Activated naive CD4-positive, alpha-beta T cell treated with anti-CD3 and anti-CD28 coated beads, Interleukin-2, amount 50 U/mL, for 72 hours (primary cell): ENCODE results near the gene DPF1. TPM values are rescaled to one million over a fixed set of nuclear protein-coding genes. Genes with fewer than 3 reads are reported as not detected.
"Not testable (repeated sequence)": the region's sequence is repeated elsewhere in the genome, so short reads cannot be mapped to it uniquely, and the experiment has no call there.

Experiments used
- ATAC-seq, 2 donors: fragments of 150-1000 bp; cut with Tn5 transposase; 2 replicates each; pipeline ENCODE4 v1.10.0; 2021; ENCODE audit warnings: mild to moderate bottlenecking in 2 of 2, moderate library complexity in 2 of 2
- DNase-seq, 2 donors: peaks; one replicate each; pipeline ENCODE4 v3.0.0; 2021 to 2022; ENCODE audit warnings: low spot score in 2 of 2
- H3K27ac Mint-ChIP-seq, 2 donors: one replicate each; pipeline ENCODE4 v1.8.0; 2022; ENCODE audit warnings: mild to moderate bottlenecking in 2 of 2, mixed read lengths in 2 of 2
- H3K36me3 Mint-ChIP-seq, 2 donors: one replicate each; pipeline ENCODE4 v1.8.0; 2022; ENCODE audit warnings: mixed read lengths in 2 of 2
- H3K9me3 Mint-ChIP-seq, 2 donors: one replicate each; pipeline ENCODE4 v1.8.0; 2022; ENCODE audit warnings: mixed read lengths in 2 of 2
- total RNA-seq, 2 donors: library from RNA; stranded (reverse); gene quantifications; one replicate each; pipeline ENCODE4 v1.2.3, GENCODE V29; 2022

The DPF1 gene
- total RNA-seq, 2 donors from 2014 or later = 2.1 TPM; not detected in 1

- ATAC-seq = no peak
- Mint-ChIP-seq H3K36me3 (no peaks in the 10 kb centered on the region), H3K9me3 (no peaks in the 10 kb centered on the region), H3K27ac (no peak overlapping the region)
- no peak for DNase-seq
These were observed 4.7 kb upstream of the DPF1 start for GRCh38 chr19:38228491-38229439.

GRCh38 chr19:38228005-38228377, 4.0 kb upstream of the DPF1 start:
- DNase-seq = no peak
- H3K27ac Mint-ChIP-seq = no peak overlapping the region
- H3K9me3 Mint-ChIP-seq = no peaks in the 10 kb centered on the region
- ATAC-seq = no peak
- peaks cover 7% of the 10 kb centered on the region in 2 donors for H3K36me3 Mint-ChIP-seq

GRCh38 chr19:38227287-38228004, 3.4 kb upstream of the DPF1 start:
- H3K9me3 Mint-ChIP-seq = no peaks in the 10 kb centered on the region
- no peak for ATAC-seq
- no peak overlapping the region for H3K27ac Mint-ChIP-seq
- H3K36me3 Mint-ChIP-seq = peaks cover 9% of the 10 kb centered on the region in 2 donors
- no peak for DNase-seq

- H3K9me3 Mint-ChIP-seq, ATAC-seq, H3K27ac Mint-ChIP-seq, DNase-seq: not testable (repeated sequence)
- H3K36me3 Mint-ChIP-seq = peaks cover 9 to 14% of the 10 kb centered on the region in 2 donors
These were observed 819 bp upstream of the DPF1 start for GRCh38 chr19:38224863-38225218.

- no peak overlapping the region for H3K27ac Mint-ChIP-seq
- no peak for ATAC-seq
- no peaks in the 10 kb centered on the region for H3K9me3 Mint-ChIP-seq
- DNase-seq = no peak
- H3K36me3 Mint-ChIP-seq = peaks cover 9 to 14% of the 10 kb centered on the region in 2 donors
These were observed 407 bp downstream of the DPF1 start for GRCh38 chr19:38223617-38224013.

- peaks cover 9 to 14% of the 10 kb centered on the region in 2 donors for H3K36me3 Mint-ChIP-seq
- ATAC-seq = no peak
- no peak overlapping the region for H3K27ac Mint-ChIP-seq
- H3K9me3 Mint-ChIP-seq = no peaks in the 10 kb centered on the region
- no peak for DNase-seq
These were observed 901 bp downstream of the DPF1 start for GRCh38 chr19:38223119-38223523.

GRCh38 chr19:38221919-38222830, 1.8 kb downstream of the DPF1 start:
- peaks cover 9 to 14% of the 10 kb centered on the region in 2 donors for H3K36me3 Mint-ChIP-seq
- H3K9me3 Mint-ChIP-seq = no peaks in the 10 kb centered on the region
- DNase-seq (no peak), ATAC-seq (no peak)
- no peak overlapping the region for H3K27ac Mint-ChIP-seq

- Mint-ChIP-seq H3K9me3 (no peaks in the 10 kb centered on the region), H3K36me3 (peaks cover 9 to 14% of the 10 kb centered on the region in 2 donors), H3K27ac (no peak overlapping the region)
- no peak for ATAC-seq
- DNase-seq = no peak
These were observed 2.6 kb downstream of the DPF1 start for GRCh38 chr19:38221421-38221820.

- H3K36me3 Mint-ChIP-seq = peaks cover 9 to 14% of the 10 kb centered on the region in 2 donors
- ATAC-seq = no peak
- DNase-seq = no peak
- no peaks in the 10 kb centered on the region for H3K9me3 Mint-ChIP-seq
- no peak overlapping the region for H3K27ac Mint-ChIP-seq
These were observed 4.8 kb downstream of the DPF1 start for GRCh38 chr19:38219221-38219620.

- Mint-ChIP-seq H3K9me3 (no peaks in the 10 kb centered on the region), H3K36me3 (peaks cover 9 to 10% of the 10 kb centered on the region in 2 donors), H3K27ac (no peak overlapping the region)
- DNase-seq = no peak
- no peak for ATAC-seq
These were observed 5.8 kb downstream of the DPF1 start for GRCh38 chr19:38218204-38218603.

- no peak for DNase-seq
- Mint-ChIP-seq H3K36me3 (peaks cover 4 to 6% of the 10 kb centered on the region in 2 donors), H3K27ac (no peak overlapping the region), H3K9me3 (no peaks in the 10 kb centered on the region)
- no peak for ATAC-seq
These were observed 7.0 kb downstream of the DPF1 start for GRCh38 chr19:38216785-38217641.

GRCh38 chr19:38213911-38214625, 10.0 kb downstream of the DPF1 start:
- peak; percentile 81 to 88 for DNase-seq
- peak; percentile 92 to 95 for ATAC-seq
- Mint-ChIP-seq H3K27ac (peak overlapping the region; percentile 90 to 100), H3K36me3 (peaks cover 4 to 10% of the 10 kb centered on the region in 2 donors), H3K9me3 (no peaks in the 10 kb centered on the region)

- Mint-ChIP-seq H3K36me3 (peaks cover 4 to 10% of the 10 kb centered on the region in 2 donors), H3K9me3 (no peaks in the 10 kb centered on the region), H3K27ac (peak overlapping the region; percentile 86 to 90)
- no peak for DNase-seq
- ATAC-seq = no peak
These were observed 10.6 kb downstream of the DPF1 start for GRCh38 chr19:38213469-38213868.

GRCh38 chr19:38211766-38212165, 12.3 kb downstream of the DPF1 start:
- ATAC-seq = no peak
- DNase-seq = no peak
- Mint-ChIP-seq H3K27ac (no peak overlapping the region), H3K9me3 (no peaks in the 10 kb centered on the region), H3K36me3 (peaks cover 4 to 10% of the 10 kb centered on the region in 2 donors)

- ATAC-seq = no peak
- Mint-ChIP-seq H3K27ac (no peak overlapping the region), H3K9me3 (no peaks in the 10 kb centered on the region), H3K36me3 (peaks cover 4 to 10% of the 10 kb centered on the region in 2 donors)
- DNase-seq = no peak
These were observed 12.9 kb downstream of the DPF1 start for GRCh38 chr19:38211151-38211591.
